ENCODE measurements around the gene UNC45B. TPM values are rescaled to one million over a fixed set of nuclear protein-coding genes. Genes with fewer than 3 reads are reported as not detected.

Gene UNC45B
- total RNA-seq, 2 donors from 2014 or later: not detected

GRCh38 chr17:35152421-35153140 lies 5.0 kb downstream of the UNC45B start:
- no peaks in the 10 kb centered on the region for H3K36me3 ChIP-seq
- H3K27ac ChIP-seq: no peak overlapping the region
- intact Hi-C loops (cut with DNase I): no loop called here
- H3K27me3 ChIP-seq: no peaks in the 10 kb centered on the region
- TF ChIP-seq, protein P1, sequence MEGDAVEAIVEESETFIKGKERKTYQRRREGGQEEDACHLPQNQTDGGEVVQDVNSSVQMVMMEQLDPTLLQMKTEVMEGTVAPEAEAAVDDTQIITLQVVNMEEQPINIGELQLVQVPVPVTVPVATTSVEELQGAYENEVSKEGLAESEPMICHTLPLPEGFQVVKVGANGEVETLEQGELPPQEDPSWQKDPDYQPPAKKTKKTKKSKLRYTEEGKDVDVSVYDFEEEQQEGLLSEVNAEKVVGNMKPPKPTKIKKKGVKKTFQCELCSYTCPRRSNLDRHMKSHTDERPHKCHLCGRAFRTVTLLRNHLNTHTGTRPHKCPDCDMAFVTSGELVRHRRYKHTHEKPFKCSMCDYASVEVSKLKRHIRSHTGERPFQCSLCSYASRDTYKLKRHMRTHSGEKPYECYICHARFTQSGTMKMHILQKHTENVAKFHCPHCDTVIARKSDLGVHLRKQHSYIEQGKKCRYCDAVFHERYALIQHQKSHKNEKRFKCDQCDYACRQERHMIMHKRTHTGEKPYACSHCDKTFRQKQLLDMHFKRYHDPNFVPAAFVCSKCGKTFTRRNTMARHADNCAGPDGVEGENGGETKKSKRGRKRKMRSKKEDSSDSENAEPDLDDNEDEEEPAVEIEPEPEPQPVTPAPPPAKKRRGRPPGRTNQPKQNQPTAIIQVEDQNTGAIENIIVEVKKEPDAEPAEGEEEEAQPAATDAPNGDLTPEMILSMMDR (IDR thresholded peaks at IDR 0.05): no peak
- H3K9me3 ChIP-seq: no peaks in the 10 kb centered on the region
- no peaks in the 10 kb centered on the region for H3K4me1 ChIP-seq
- H3K4me3 ChIP-seq: no peak overlapping the region
- no peak overlapping the region for H3K9ac ChIP-seq (ENCODE audit: low read depth in 2 of 2, low read length in 2 of 2)
- DNase-seq: no peak

- Histone ChIP-seq H3K27me3 (no peaks in the 10 kb centered on the region), H3K36me3 (no peaks in the 10 kb centered on the region), H3K9me3 (no peaks in the 10 kb centered on the region), H3K4me1 (no peaks in the 10 kb centered on the region), H3K9ac (ENCODE audit: low read depth in 2 of 2, low read length in 2 of 2) (no peak overlapping the region), H3K4me3 (no peak overlapping the region), H3K27ac (no peak overlapping the region)
- no peak for DNase-seq
- intact Hi-C loops (cut with DNase I): no loop called here
- TF ChIP-seq, protein P1 (IDR thresholded peaks at IDR 0.05): no peak
Measured at GRCh38 chr17:35154196-35155165, 6.9 kb downstream of the UNC45B start.

GRCh38 chr17:35155246-35155645 lies 7.6 kb downstream of the UNC45B start:
- no peak for DNase-seq
- Histone ChIP-seq H3K4me1 (no peaks in the 10 kb centered on the region), H3K36me3 (no peaks in the 10 kb centered on the region), H3K27me3 (no peaks in the 10 kb centered on the region), H3K9ac (ENCODE audit: low read depth in 2 of 2, low read length in 2 of 2) (no peak overlapping the region), H3K9me3 (no peaks in the 10 kb centered on the region), H3K27ac (no peak overlapping the region), H3K4me3 (no peak overlapping the region)
- intact Hi-C loops (cut with DNase I): no loop called here
- TF ChIP-seq, protein P1 (IDR thresholded peaks at IDR 0.05): no peak

DNA sequence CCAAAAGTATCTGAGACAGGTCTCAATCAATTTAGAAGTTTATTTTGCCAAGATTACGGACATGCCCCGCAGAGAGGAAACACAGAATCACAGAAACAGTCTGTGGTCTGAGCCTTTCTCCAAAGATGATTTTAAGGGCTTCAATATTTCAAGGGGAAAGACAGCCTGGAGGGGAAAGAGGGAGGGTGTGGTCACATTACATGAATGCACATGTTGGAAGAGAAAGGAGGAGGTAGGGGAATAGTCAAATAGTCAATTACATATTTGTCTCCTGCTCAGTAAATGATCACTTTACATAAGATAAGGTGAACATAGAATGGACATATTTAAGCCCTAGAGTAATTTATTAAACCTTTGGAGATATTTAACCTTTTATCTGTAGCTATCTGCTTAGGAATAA lies 12.3 kb downstream of the UNC45B start:
- no peak overlapping the region for H3K4me3 ChIP-seq
- intact Hi-C loops (cut with DNase I): no loop called here
- H3K27me3 ChIP-seq: no peaks in the 10 kb centered on the region
- H3K9me3 ChIP-seq: no peaks in the 10 kb centered on the region
- DNase-seq: no peak
- H3K9ac ChIP-seq (ENCODE audit: low read depth in 2 of 2, low read length in 2 of 2): no peak overlapping the region
- no peak overlapping the region for H3K27ac ChIP-seq
- H3K36me3 ChIP-seq: no peaks in the 10 kb centered on the region
- no peaks in the 10 kb centered on the region for H3K4me1 ChIP-seq
- TF ChIP-seq, protein P1 (IDR thresholded peaks at IDR 0.05): no peak

- DNase-seq: no peak
- Histone ChIP-seq H3K27me3 (no peaks in the 10 kb centered on the region), H3K9ac (ENCODE audit: low read depth in 2 of 2, low read length in 2 of 2) (no peak overlapping the region), H3K4me3 (no peak overlapping the region), H3K4me1 (no peaks in the 10 kb centered on the region), H3K27ac (no peak overlapping the region), H3K9me3 (no peaks in the 10 kb centered on the region), H3K36me3 (no peaks in the 10 kb centered on the region)
- intact Hi-C loops (cut with DNase I): no loop called here
- TF ChIP-seq, protein P1 (IDR thresholded peaks at IDR 0.05): no peak
Measured at GRCh38 chr17:35160354-35161201, 13.0 kb downstream of the UNC45B start.

All from colonic mucosa (tissue), 4 donors.